GM19043 (cell line): Measurements from ENCODE around the gene FECH.
"Not testable (repeated sequence)": the region's sequence is repeated elsewhere in the genome, so short reads cannot be mapped to it uniquely, and the experiment has no call there.

Experiments used
- ATAC-seq: cut with Tn5 transposase; IDR thresholded peaks from one replicate; pipeline ENCODE4 v1.9.1; 2021; ENCODE audit warnings: low read depth; ENCODE audit not compliant: unreplicated experiment

The FECH gene, protein sequence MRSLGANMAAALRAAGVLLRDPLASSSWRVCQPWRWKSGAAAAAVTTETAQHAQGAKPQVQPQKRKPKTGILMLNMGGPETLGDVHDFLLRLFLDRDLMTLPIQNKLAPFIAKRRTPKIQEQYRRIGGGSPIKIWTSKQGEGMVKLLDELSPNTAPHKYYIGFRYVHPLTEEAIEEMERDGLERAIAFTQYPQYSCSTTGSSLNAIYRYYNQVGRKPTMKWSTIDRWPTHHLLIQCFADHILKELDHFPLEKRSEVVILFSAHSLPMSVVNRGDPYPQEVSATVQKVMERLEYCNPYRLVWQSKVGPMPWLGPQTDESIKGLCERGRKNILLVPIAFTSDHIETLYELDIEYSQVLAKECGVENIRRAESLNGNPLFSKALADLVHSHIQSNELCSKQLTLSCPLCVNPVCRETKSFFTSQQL

GRCh38 chr18:57586251-57587049, at the start of gene FECH:
Gene FECH, minus strand, starts transcription at chr18:57586702. Its CDS starts 82 bp downstream, at chr18:57586620.
- peak; percentile 86 for ATAC-seq

- no peak for ATAC-seq
These were observed 48.7 kb upstream of the FECH start for GRCh38 chr18:57635003-57635822.

DNA sequence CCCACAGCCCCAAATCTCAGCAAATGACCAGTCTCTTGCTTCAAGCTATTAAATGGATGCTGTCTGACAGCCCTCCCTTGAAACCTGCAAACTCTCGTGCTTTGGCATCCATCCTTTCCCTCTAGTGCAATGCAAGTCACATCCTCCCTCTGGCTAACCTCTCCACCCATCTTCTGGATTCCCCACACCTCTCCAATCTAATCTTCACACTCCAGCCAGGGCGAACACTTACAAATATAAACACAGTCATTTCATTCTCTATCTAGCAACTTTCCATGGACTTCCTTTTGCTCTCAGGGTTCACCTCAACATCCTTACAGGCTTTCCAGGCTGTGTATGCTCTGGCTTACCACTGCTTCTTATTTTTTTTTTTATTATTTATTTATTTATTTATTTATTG, 45.2 kb upstream of the FECH start:
- ATAC-seq = no peak

DNA sequence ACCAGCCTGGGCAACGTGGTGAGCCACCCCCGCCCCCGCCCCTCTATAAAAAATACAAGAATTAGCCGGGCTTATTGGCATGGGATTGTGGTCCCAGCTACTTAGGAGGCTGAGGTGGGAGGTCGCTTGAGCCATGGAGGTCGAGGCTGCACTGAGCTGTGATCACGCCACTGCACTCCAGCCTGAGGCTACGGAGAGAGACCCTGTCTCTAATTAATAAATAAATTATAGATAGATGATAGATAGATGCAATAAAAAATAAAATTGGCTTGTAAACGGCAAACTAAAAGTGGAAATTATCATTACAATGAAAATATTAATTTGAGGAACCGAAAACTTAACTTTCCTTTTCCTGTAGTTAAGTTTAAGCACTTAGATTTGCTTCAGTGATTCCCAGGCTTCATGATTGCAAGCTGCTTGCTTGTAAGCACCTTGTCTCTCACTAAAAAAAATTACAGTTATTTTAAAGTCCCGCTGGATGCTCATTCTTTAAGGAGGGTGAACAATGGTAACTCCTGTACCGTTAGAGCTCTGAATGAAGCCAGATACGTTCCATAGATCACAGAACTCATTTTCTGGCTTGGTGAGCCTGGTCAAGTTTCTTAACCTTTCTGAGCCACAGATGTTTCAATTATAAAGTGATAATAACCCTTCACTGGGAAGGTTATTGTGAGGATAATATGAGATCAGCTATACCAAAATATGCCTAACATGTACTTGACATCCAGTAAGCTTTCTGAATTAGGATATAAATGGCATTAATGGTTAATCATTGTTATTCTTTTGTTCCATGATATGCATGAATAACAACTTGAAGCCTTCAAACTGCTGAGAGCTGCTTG, 44.5 kb upstream of the FECH start:
- no peak for ATAC-seq

DNA sequence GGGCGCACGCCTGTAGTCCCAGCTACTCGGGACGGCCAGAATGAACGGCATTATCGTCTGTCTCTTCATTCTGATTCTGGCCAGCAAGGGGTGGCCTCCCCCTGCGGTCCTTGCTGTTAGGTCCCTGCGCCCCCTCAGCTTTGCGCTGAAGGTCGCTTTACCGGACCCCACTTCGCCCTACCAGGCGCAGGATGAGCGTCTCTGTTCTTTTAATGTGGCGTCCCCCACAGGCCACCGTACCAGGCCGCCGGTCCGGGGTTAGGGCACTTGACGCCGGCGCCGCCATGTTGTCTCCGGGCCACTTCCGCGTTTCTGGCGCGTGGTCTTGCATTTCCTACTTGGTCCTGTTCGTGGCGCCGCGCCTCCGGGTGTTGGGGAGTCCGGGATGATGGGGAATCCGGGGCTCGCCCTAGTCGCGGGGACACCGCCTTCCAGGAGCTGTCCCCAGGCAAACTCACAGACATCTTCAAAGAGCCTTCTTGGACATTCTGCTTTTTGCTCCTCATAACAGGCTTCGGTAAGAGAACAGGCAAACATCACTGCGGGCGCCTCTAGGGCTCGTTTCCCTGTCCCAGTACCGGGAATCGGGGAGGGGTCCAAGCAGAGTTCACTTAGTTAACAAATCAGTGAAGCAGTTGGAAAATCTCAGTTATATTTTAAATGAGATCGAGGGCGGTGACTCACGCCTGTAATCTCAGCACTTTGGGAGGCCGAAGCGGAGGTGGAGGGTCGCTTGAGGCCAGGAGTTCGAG, 43.7 kb upstream of the FECH start:
- peak; percentile 82 for ATAC-seq

GRCh38 chr18:57629422-57629821, 42.9 kb upstream of the FECH start:
- ATAC-seq = no peak

DNA sequence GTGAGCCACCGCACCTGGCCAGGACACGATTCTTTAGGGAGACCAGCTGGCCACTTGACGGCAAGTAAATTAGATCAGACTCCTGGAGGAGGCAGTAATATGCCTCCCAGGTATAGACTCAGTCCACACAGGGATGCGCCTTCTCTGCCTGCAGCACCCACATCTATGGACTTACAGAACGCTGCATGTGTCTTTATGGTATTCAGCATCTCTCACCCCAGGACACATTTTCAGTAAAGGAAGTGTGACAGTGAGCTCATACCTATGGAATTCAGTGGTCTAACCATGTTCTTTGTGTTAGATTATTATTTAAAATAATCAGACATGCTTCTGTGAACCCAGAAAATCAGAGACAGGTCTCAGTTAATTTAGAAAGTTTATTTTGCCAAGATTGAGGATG, 41.0 kb upstream of the FECH start:
- no peak for ATAC-seq

DNA sequence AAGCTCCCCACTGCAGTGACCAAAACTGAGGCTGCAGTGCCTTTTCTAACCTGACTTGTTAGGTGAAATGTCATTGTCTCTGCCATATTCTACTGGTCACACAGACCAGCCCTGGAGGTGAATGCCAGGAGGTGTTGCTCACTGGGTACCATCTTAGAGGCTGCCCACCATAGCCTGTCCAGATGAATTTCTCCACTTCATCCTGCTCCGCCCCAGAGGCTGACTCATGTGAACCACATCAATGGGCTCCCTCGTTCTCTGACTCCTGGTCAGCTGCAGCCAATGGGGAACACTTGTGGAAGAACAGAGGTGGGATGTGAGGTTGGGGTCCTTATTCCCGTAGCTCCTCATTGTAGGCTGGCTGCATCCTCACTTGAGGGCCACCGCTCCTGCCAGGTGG, 38.5 kb upstream of the FECH start:
- ATAC-seq = no peak

- peak; percentile 4 for ATAC-seq
These were observed 34.7 kb upstream of the FECH start for GRCh38 chr18:57621246-57621604.

- no peak for ATAC-seq
These were observed 33.4 kb upstream of the FECH start for GRCh38 chr18:57619876-57620275.

DNA sequence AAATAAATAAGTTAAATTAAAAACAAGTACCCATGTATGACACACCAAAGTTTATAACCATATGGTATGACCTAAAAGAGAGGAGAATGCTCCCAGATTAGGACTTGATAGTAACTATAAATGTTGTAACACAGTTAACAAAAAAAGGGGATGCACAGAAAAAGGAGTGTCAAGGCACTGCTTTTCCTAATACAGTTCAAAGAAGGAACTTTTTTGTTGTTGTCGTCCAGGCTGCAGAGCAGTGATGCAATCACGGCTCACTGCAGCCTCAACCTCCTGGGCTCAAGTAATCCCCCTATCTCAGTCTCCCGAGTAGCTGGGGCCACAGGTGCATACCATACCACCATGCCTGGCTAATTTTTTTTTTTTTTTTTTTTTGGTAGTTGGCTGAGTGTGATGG, 32.4 kb upstream of the FECH start:
- no peak for ATAC-seq

DNA sequence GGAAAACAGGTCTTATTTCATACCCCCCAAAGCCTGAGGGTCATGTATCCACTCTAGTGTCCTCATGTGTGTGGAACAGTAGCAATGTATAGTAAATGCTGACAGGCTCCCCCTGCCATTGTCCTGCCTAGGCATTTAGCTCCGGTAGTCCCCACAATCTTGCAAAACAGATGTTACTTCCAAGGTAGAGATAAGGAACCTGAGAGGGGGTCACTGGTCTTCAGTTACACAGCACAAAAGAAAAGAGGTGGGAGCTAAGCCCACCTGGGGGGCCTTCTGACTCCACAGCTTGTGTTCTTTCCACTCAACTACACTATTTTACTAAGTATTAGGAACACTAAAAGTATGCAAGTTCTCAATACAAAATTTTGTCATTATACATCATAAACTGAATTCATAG, 17.4 kb upstream of the FECH start:
- no peak for ATAC-seq

- ATAC-seq = no peak
These were observed 8.8 kb upstream of the FECH start for GRCh38 chr18:57595347-57595746.

DNA sequence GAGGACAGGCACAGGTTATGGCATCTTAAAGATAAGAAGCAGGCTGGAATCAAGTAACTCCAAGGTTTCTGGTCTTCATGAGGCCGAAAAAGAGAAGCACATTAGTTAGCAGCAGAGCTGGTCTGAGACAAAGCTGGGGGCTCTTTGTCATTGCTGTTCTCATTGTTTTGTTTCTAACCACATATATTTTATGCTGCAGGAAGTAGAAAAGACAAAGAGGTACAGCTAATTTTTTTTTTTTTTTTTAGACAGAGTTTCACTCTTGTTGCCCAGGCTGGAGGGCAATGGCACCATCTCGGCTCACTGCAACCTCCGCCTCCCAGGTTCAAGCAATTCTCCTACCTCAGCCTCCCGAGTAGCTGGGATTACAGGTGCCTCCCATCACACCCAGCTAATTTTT, 6.2 kb upstream of the FECH start:
- ATAC-seq = not testable (repeated sequence)

DNA sequence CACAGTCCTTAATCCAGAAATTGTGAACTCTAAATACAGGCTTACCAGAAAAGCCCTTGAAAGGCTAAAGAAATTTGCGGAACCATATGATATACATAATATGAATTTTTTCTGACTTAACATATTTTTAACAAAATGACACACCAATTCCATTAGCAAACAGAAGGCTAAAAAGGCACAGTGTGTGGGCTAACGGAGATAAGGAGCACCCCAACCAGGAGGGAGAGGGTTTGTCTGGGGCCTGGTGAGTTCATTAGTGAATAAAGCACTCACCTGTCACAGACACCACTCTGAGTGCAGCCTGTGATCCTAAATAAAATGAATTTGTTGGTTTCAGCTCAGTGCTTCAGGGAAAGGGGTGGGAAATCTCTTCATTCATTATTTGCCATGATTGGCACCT, 2.7 kb upstream of the FECH start:
- ATAC-seq = no peak

DNA sequence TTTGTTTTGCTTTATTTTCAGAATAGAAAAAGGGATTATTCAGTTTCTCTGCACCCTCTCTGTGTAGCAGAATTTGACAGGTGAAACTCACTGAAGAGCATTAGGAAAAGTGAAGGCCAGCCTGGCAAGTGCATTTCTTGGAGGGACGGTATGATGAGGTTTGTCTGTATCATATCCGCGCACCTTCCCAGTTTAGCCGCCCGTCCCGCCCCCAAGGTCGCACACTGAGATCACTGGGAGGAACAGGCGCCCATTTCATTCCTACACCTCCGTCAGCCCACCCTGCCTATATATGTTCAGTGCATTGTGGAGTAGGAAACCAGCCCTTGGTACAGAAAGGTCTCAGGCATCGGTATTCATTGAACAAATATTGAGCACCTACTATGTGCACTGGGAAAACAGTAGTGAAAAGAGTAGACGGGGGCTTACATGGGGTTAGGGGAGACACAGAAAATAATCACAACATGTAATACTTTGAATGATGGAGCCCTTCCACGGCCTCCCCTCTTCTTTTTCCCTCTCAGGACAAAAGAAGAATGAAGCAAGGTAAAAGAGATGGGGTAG, 678 bp upstream of the FECH start:
- no peak for ATAC-seq

GRCh38 chr18:57585855-57586250, 649 bp downstream of the FECH start:
- ATAC-seq = no peak

GRCh38 chr18:57585421-57585820, 1.1 kb downstream of the FECH start:
- no peak for ATAC-seq

DNA sequence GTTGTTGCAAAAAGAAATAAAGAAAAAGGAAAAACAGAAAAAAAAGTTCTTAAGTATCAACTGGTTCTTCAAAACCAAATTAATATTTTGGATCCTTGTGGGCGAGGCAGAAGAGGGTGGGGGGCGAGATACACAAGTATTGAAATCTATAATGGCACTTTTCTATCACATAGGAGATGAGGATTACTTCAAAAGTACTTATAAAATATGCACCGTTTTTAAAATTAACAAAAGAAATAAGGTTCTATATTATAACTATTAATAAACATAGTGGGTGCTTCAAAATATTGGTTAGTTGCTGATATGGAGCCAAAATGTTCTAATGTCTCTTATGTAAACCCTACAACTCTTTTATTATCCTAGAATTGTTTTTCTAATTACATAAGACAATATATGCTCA, 2.1 kb downstream of the FECH start:
- no peak for ATAC-seq
